H1 (cell line): ENCODE results near the gene DOCK1. TPM values are rescaled to one million over a fixed set of nuclear protein-coding genes. Genes with fewer than 3 reads are reported as not detected.

ENCODE experiments used
- CBX5 ChIP-seq: fragments of 300-800, 300-1000 bp; sonication (generic); IDR thresholded peaks from 2 replicates; pipeline ENCODE4 v1.7.1; 2016; ENCODE audit warnings: antibody characterized with exemption, low read length, low read depth
- HDAC2 ChIP-seq, 2 experiments: fragments of 300-600 bp in 1 of 2; sonication (generic) in 1 of 2; IDR thresholded peaks; 2 replicates each; pipeline ENCODE4 v1.6.1; 2011 to 2012; ENCODE audit warnings: low read depth in 2 of 2, low read length in 2 of 2, mild to moderate bottlenecking in 2 of 2, moderate library complexity in 2 of 2, borderline replicate concordance in 1 of 2, inconsistent platforms in 1 of 2
- JUND ChIP-seq: IDR thresholded peaks from 2 replicates; pipeline ENCODE4 v1.6.1; 2011; ENCODE audit warnings: mild to moderate bottlenecking, improper control_type of control experiment, low read length
- KDM4A ChIP-seq: IDR thresholded peaks from one replicate; pipeline ENCODE4 v1.7.1; 2012; ENCODE audit warnings: low read depth, mild to moderate bottlenecking, moderate library complexity, low read length, inconsistent platforms; ENCODE audit not compliant: severe bottlenecking
- polyA plus RNA-seq, 7 experiments: library from polyadenylated mRNA; depleted of rRNA in 3 of 7; stranded (reverse) in 5 of 7; unstranded in 2 of 7; fragments of >200 nt in 5 of 7; fragments of 200-250 nt in 2 of 7; gene quantifications; 1 replicate in 5 of 7; 2 replicates in 1 of 7; 4 replicates in 1 of 7; pipeline versions ENCODE4 v1.2.1 to v1.2.3, GENCODE V29; 2011 to 2013; ENCODE audit warnings: missing spikeins in 2 of 7, mixed read lengths in 2 of 7
- total RNA-seq: library from RNA; stranded (reverse); fragmentation: NEBNext Ultra II Directional; extraction: Animal tissue kit (Norgen Biotek cat#: 25700); gene quantifications from 2 replicates; pipeline ENCODE4 v1.2.1, GENCODE V29; 2021
- TF ChIP-seq, protein P1 (sequence below): IDR thresholded peaks from 2 replicates; pipeline ENCODE4 v1.6.1; 2012; ENCODE audit warnings: inconsistent platforms

The DOCK1 gene
- total and polyA plus RNA-seq, 2 of the 8 experiments (the other 6 are each of a cell fraction or from before 2014, with no cell fraction given): 11.6 to 53.0 TPM

DNA sequence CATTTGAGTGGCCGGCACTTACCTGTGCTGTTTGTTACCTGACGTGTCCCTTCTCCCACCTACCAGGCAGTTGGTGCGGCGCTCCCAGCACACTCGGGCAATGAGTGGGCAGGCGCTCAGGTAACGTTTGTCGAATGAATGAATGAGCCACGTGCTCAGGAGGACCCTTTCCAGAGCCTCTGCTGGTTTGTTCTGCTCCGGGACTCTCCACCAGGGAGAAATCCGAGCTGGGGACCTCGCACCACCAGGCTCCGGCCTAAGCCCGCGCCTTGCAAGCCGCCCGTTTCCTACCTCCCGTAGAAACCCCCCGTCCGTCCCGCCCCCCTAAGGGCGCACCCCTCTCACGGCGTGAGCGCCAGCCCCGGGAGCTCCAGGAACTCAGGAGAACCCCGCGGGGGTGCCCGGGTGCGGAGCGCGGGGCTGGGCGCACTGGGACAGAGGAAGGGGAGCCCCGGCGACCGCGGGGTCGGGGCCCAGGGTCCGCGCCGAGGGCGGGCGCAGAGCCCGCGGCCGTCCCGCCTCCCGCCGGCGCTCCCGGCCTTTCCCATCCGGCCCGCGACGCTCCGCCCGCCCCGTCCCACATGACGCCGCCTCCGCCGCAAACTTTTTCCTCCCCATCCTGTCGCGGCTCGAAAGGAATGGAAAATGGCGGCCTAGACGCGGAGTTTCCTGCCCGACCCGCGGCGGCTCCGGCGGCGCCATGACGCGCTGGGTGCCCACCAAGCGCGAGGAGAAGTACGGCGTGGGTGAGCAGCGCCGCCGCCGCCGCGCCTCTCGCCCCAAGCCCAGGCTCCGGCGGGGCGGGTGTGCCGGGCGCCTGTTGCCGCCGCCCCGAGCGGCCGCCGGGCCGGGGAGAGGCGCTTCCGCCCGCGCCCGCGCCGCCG, at the start of gene DOCK1 (continued):
- TF ChIP-seq CBX5: no peak
- TF ChIP-seq, protein P1, sequence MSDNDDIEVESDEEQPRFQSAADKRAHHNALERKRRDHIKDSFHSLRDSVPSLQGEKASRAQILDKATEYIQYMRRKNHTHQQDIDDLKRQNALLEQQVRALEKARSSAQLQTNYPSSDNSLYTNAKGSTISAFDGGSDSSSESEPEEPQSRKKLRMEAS: peak; percentile 93
- peak; percentile 79 for TF ChIP-seq KDM4A
- TF ChIP-seq HDAC2 (IDR thresholded peaks at IDR 0.05; ENCODE audit: borderline replicate concordance in 1 of 2, low read depth in 2 of 2, low read length in 2 of 2): no peak
- TF ChIP-seq JUND: no peak
- TF ChIP-seq, all 59 proteins: peak for 13
